ENCODE results near the gene PGM3.

PGM3 gene

GRCh38 chr6:83127976-83128375, 65.1 kb downstream of the PGM3 start:
- no peaks in the 10 kb centered on the region for H3K27me3 ChIP-seq (ENCODE audit: control insufficient read depth, low read length)
- TF ChIP-seq, protein P1, sequence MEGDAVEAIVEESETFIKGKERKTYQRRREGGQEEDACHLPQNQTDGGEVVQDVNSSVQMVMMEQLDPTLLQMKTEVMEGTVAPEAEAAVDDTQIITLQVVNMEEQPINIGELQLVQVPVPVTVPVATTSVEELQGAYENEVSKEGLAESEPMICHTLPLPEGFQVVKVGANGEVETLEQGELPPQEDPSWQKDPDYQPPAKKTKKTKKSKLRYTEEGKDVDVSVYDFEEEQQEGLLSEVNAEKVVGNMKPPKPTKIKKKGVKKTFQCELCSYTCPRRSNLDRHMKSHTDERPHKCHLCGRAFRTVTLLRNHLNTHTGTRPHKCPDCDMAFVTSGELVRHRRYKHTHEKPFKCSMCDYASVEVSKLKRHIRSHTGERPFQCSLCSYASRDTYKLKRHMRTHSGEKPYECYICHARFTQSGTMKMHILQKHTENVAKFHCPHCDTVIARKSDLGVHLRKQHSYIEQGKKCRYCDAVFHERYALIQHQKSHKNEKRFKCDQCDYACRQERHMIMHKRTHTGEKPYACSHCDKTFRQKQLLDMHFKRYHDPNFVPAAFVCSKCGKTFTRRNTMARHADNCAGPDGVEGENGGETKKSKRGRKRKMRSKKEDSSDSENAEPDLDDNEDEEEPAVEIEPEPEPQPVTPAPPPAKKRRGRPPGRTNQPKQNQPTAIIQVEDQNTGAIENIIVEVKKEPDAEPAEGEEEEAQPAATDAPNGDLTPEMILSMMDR (IDR thresholded peaks at IDR 0.05; ENCODE audit: low read depth, low read length, poor library complexity, severe bottlenecking), result no peak
- TF ChIP-seq EZH2phosphoT487 (IDR thresholded peaks at IDR 0.05; ENCODE audit: borderline replicate concordance, low read length), result no peak
- no peaks in the 10 kb centered on the region for H3K79me2 ChIP-seq (ENCODE audit: control insufficient read depth, low read length)
- no peak overlapping the region for H3K27ac ChIP-seq (ENCODE audit: low read depth, low read length)
- no peak overlapping the region for H3K4me3 ChIP-seq (ENCODE audit: low read length)
- H3K4me1 ChIP-seq (ENCODE audit: control insufficient read depth, low read length), result no peaks in the 10 kb centered on the region
- H3K4me2 ChIP-seq (ENCODE audit: low read length), result no peak overlapping the region
- no peaks in the 10 kb centered on the region for H3F3A ChIP-seq (ENCODE audit: control insufficient read depth, insufficient read depth)
- peaks cover 82% of the 10 kb centered on the region for H3K36me3 ChIP-seq (ENCODE audit: control insufficient read depth, low read length)
- H3K9me2 ChIP-seq (replicated peaks; ENCODE audit: control insufficient read depth, low read length), result no peaks in the 10 kb centered on the region
- H3K9me3 ChIP-seq (ENCODE audit: control insufficient read depth, insufficient read depth, low read length), result no peaks in the 10 kb centered on the region
- H4K20me1 ChIP-seq (ENCODE audit: control insufficient read depth, insufficient read depth, low read depth, low read length), result no peaks in the 10 kb centered on the region

GRCh38 chr6:83127258-83127657, 65.8 kb downstream of the PGM3 start:
- Histone ChIP-seq H3K9me2 (replicated peaks; ENCODE audit: control insufficient read depth, low read length) (no peaks in the 10 kb centered on the region), H3K27ac (ENCODE audit: low read depth, low read length) (no peak overlapping the region), H3K9me3 (ENCODE audit: control insufficient read depth, insufficient read depth, low read length) (no peaks in the 10 kb centered on the region), H3K4me1 (ENCODE audit: control insufficient read depth, low read length) (no peaks in the 10 kb centered on the region), H3K4me2 (ENCODE audit: low read length) (no peak overlapping the region), H3K79me2 (ENCODE audit: control insufficient read depth, low read length) (no peaks in the 10 kb centered on the region), H4K20me1 (ENCODE audit: control insufficient read depth, insufficient read depth, low read depth, low read length) (no peaks in the 10 kb centered on the region), H3K36me3 (ENCODE audit: control insufficient read depth, low read length) (peaks cover 88% of the 10 kb centered on the region), H3K4me3 (ENCODE audit: low read length) (no peak overlapping the region), H3K27me3 (ENCODE audit: control insufficient read depth, low read length) (no peaks in the 10 kb centered on the region), H3F3A (ENCODE audit: control insufficient read depth, insufficient read depth) (no peaks in the 10 kb centered on the region)
- TF ChIP-seq EZH2phosphoT487 (IDR thresholded peaks at IDR 0.05; ENCODE audit: borderline replicate concordance, low read length), result no peak
- TF ChIP-seq, protein P1 (IDR thresholded peaks at IDR 0.05; ENCODE audit: low read depth, low read length, poor library complexity, severe bottlenecking), result no peak

- H3K9me2 ChIP-seq (replicated peaks; ENCODE audit: control insufficient read depth, low read length), result no peaks in the 10 kb centered on the region
Measured at GRCh38 chr6:83126807-83127206, 66.3 kb downstream of the PGM3 start.

More at GRCh38 chr6:83126807-83127206, 66.3 kb downstream of the PGM3 start:
- Histone ChIP-seq H3K79me2 (ENCODE audit: control insufficient read depth, low read length) (no peaks in the 10 kb centered on the region), H3K27me3 (ENCODE audit: control insufficient read depth, low read length) (no peaks in the 10 kb centered on the region), H3K36me3 (ENCODE audit: control insufficient read depth, low read length) (peaks cover 88% of the 10 kb centered on the region), H3K27ac (ENCODE audit: low read depth, low read length) (no peak overlapping the region), H3K9me3 (ENCODE audit: control insufficient read depth, insufficient read depth, low read length) (no peaks in the 10 kb centered on the region), H4K20me1 (ENCODE audit: control insufficient read depth, insufficient read depth, low read depth, low read length) (no peaks in the 10 kb centered on the region), H3F3A (ENCODE audit: control insufficient read depth, insufficient read depth) (no peaks in the 10 kb centered on the region), H3K4me1 (ENCODE audit: control insufficient read depth, low read length) (no peaks in the 10 kb centered on the region), H3K4me2 (ENCODE audit: low read length) (no peak overlapping the region), H3K4me3 (ENCODE audit: low read length) (no peak overlapping the region)
- TF ChIP-seq EZH2phosphoT487 (IDR thresholded peaks at IDR 0.05; ENCODE audit: borderline replicate concordance, low read length), result no peak
- TF ChIP-seq, protein P1 (IDR thresholded peaks at IDR 0.05; ENCODE audit: low read depth, low read length, poor library complexity, severe bottlenecking), result no peak

Data from DOHH2 (cell line).